ENCODE results near the gene KCNG4.

Gene KCNG4

GRCh38 chr16:84180519-84181140 is 59.2 kb downstream of the KCNG4 start:
- TF ChIP-seq CTCF (IDR thresholded peaks at IDR 0.05; ENCODE audit: extremely low read depth, insufficient read depth, missing control alignments): no peak
- in situ Hi-C loops (cut with MboI; ENCODE audit: low pct_unique_long_range_greater_than_20kb, low sequenced_read_pairs, unreplicated experiment): no loop called here
- no peak for DNase-seq (ENCODE audit: low spot score)

DNA sequence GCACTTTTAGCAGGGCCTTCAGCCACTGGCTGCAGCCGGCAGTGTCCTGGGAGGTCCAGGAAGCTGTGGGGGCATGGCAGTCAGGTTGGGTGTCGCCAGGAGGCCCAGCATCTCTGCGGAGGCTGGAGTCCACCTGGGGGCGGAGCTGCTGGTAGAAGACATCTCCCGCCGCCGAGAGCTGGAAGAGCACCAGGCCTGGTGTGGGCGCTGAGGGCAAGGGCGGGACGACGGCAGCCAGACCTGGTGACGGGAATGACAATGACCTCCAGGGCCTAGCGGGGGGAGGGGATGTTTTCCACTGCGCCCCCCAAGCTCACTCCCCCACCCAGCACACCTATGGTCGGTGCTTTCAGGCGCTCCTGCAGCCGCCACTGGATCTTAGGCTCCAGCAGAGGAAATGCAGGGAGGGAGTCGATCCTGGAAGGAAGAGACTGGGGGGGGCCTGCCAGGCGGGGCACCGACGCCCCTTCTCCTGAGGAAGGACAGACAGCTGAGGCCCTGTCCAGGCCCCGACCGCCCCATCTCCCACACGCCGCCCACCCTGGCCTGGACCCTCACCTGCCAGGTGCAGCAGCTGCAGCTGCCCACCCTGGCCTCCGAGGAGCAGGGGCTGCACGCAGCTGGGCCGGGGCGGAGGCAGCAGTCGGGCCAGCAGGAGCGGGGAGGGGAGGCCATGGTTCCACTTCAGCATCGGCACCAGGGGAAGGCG is 60.0 kb downstream of the KCNG4 start:
- in situ Hi-C loops (cut with MboI; ENCODE audit: low pct_unique_long_range_greater_than_20kb, low sequenced_read_pairs, unreplicated experiment): loop anchor here (5.0 kb wide), 1 partner anchor 92 kb away; no protein-coding TSS in a partner anchor
- DNase-seq (ENCODE audit: low spot score): no peak
- no peak for TF ChIP-seq CTCF (IDR thresholded peaks at IDR 0.05; ENCODE audit: extremely low read depth, insufficient read depth, missing control alignments)

GRCh38 chr16:84178892-84179611 is 60.8 kb downstream of the KCNG4 start:
- no peak for DNase-seq (ENCODE audit: low spot score)
- no peak for TF ChIP-seq CTCF (IDR thresholded peaks at IDR 0.05; ENCODE audit: extremely low read depth, insufficient read depth, missing control alignments)
- in situ Hi-C loops (cut with MboI; ENCODE audit: low pct_unique_long_range_greater_than_20kb, low sequenced_read_pairs, unreplicated experiment): loop anchor here (5.0 kb wide), 1 partner anchor 92 kb away; no protein-coding TSS in a partner anchor

DNA sequence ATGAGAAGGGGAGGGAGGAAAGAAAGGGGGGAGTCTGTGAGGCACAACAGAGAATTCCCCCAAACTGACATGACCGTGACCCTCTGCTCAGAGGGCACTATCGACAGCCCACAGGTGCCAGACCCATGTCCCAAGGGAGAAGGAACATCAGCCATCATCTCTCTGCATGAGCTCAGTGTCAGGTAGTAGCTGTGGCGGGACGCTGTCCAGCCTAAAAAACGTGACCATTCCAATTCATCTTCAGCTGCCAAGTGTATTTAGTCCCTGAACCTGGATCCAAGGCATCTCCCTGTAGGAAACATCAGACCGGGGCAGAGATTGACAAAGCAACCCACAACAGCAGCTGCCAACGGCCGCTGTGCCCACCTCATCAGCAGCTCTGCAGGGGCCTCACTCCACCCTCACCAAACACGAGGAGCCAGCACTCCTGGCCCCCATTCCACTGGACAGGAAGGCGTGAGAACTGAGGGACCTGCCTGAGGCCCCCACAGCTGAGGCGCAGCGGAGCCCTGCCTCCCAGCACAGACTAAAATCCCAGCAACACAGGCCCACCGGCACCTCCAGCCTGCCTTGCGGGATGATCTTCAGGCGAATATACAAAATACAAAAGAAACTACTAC is 61.6 kb downstream of the KCNG4 start:
- DNase-seq (ENCODE audit: low spot score): no peak
- in situ Hi-C loops (cut with MboI; ENCODE audit: low pct_unique_long_range_greater_than_20kb, low sequenced_read_pairs, unreplicated experiment): loop anchor here (5.0 kb wide), 1 partner anchor 91 kb away; no protein-coding TSS in a partner anchor
- no peak for TF ChIP-seq CTCF (IDR thresholded peaks at IDR 0.05; ENCODE audit: extremely low read depth, insufficient read depth, missing control alignments)

- DNase-seq (ENCODE audit: low spot score): no peak
- TF ChIP-seq CTCF (IDR thresholded peaks at IDR 0.05; ENCODE audit: extremely low read depth, insufficient read depth, missing control alignments): no peak
- in situ Hi-C loops (cut with MboI; ENCODE audit: low pct_unique_long_range_greater_than_20kb, low sequenced_read_pairs, unreplicated experiment): loop anchor here (5.0 kb wide), 1 partner anchor 90 kb away; no protein-coding TSS in a partner anchor
Measured at GRCh38 chr16:84177741-84178073, 62.1 kb downstream of the KCNG4 start.

Measured in GM13977 (cell line).